ENCODE results near the gene MMP25.

DNA sequence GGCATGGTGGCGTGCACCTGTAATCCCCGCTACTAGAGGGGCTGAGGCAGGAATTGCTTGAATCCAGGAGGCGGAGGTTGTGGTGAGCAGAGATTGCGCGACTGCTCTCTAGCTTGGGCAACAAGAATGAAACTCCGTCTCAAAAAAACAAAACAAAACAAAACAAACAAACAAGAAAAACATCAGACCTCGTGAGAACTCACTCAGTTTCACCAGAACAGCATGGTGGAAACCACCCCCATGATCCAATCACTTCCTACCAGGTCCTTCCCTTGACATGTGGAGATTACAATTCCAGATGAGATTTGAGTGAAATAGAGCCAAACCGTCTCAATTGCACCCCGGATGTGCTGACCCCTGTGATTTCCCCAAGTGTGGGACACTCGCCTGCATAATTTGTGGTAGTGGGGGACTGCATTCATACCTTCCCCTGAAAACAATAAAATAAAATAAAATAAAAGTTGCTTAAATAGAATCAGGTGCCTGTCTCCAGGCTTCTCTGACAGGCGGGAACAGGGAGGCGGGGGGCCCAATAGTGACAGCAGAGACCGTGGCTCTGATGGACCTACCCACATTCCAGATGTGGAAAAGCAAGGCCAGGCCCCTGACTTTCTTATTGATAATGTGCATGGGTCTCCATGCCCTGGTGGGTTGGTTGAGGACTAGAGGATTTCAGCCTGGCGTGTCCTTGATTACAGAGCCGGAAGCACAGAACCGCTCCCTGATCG, 39.7 kb downstream of the MMP25 start:
- no peak for TF ChIP-seq NFIC (IDR thresholded peaks at IDR 0.05; ENCODE audit: borderline replicate concordance)
- TF ChIP-seq SMC3 (IDR thresholded peaks at IDR 0.05; ENCODE audit: low read depth, low read length), result no peak
- TF ChIP-seq JUND (IDR thresholded peaks at IDR 0.05), result no peak
- TF ChIP-seq, protein P1, sequence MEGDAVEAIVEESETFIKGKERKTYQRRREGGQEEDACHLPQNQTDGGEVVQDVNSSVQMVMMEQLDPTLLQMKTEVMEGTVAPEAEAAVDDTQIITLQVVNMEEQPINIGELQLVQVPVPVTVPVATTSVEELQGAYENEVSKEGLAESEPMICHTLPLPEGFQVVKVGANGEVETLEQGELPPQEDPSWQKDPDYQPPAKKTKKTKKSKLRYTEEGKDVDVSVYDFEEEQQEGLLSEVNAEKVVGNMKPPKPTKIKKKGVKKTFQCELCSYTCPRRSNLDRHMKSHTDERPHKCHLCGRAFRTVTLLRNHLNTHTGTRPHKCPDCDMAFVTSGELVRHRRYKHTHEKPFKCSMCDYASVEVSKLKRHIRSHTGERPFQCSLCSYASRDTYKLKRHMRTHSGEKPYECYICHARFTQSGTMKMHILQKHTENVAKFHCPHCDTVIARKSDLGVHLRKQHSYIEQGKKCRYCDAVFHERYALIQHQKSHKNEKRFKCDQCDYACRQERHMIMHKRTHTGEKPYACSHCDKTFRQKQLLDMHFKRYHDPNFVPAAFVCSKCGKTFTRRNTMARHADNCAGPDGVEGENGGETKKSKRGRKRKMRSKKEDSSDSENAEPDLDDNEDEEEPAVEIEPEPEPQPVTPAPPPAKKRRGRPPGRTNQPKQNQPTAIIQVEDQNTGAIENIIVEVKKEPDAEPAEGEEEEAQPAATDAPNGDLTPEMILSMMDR (IDR thresholded peaks at IDR 0.05), result no peak
- no peak for TF ChIP-seq EZH2phosphoT487 (IDR thresholded peaks at IDR 0.05; ENCODE audit: borderline replicate concordance, low read depth)

Measured in SK-N-SH (cell line).